ENCODE measurements around the gene CHMP5. TPM values are rescaled to one million over a fixed set of nuclear protein-coding genes. Genes with fewer than 3 reads are reported as not detected.

Gene CHMP5
- total RNA-seq, 1 experiment from 2014 or later, result 47.6 TPM

- H3K9me3 ChIP-seq (ENCODE audit: control insufficient read depth, low read depth, low read length), result no peaks in the 10 kb centered on the region
- H3T11ph ChIP-seq (ENCODE audit: low read length), result no peak overlapping the region
- TF ChIP-seq CTCF (conservative IDR thresholded peaks at IDR 0.05), result no peak
- no peak overlapping the region for H3K18ac ChIP-seq (ENCODE audit: insufficient read length, low read depth, low read length)
- Mint-ChIP-seq H3K4me3 (no peak overlapping the region), H3K27me3 (ENCODE audit: low read depth) (no peaks in the 10 kb centered on the region), H3K4me1 (no peaks in the 10 kb centered on the region), H3K9me3 (no peaks in the 10 kb centered on the region; a peak in 1 of 5 replicates), H3K36me3 (ENCODE audit: insufficient read depth in 1 of 3, low read depth in 3 of 3) (peaks cover 57 to 85% (median 78%) of the 10 kb centered on the region in 3 experiments), H3K27ac (no peak overlapping the region)
- no peaks in the 10 kb centered on the region for H3K79me1 ChIP-seq (ENCODE audit: insufficient read depth, low read depth, low read length, poor library complexity, severe bottlenecking)
- no peak overlapping the region for H2AK5ac ChIP-seq (ENCODE audit: insufficient read length, low read length)
- no peak overlapping the region for H3K9ac ChIP-seq (ENCODE audit: extremely low read depth, insufficient read length, low read length)
- H3K4ac ChIP-seq (ENCODE audit: low read depth, low read length), result no peak overlapping the region
- no peak overlapping the region for H3K14ac ChIP-seq (ENCODE audit: insufficient read depth, low read length)
- no peak overlapping the region for H2BK12ac ChIP-seq (ENCODE audit: insufficient read length, low read depth, low read length)
- H2BK15ac ChIP-seq (ENCODE audit: low read depth, low read length), result no peak overlapping the region
- H3K56ac ChIP-seq (ENCODE audit: insufficient read length, low read depth, low read length), result no peak overlapping the region
- no peak overlapping the region for H2BK120ac ChIP-seq (ENCODE audit: low read depth, low read length, poor library complexity, severe bottlenecking)
- no peaks in the 10 kb centered on the region for H3K4me1 ChIP-seq (ENCODE audit: insufficient read depth, low read length)
- no CpG with 5 or more reads among the region's 4 CpGs for WGBS (ENCODE audit: extremely low coverage, insufficient read length, low lambda C conversion rate)
- no peaks in the 10 kb centered on the region for H3K27me3 ChIP-seq (ENCODE audit: insufficient read depth, low read length)
- H3K23me2 ChIP-seq (ENCODE audit: insufficient read length, low read depth, low read length, poor library complexity, severe bottlenecking), result no peaks in the 10 kb centered on the region
- no peak overlapping the region for H3K27ac ChIP-seq (ENCODE audit: insufficient read length, low read depth, low read length)
- H3K4me2 ChIP-seq (ENCODE audit: insufficient read depth, insufficient read length, low read length), result no peak overlapping the region
- no peaks in the 10 kb centered on the region for H4K20me1 ChIP-seq (ENCODE audit: control insufficient read depth, insufficient read depth, insufficient read length)
- H3K23ac ChIP-seq (ENCODE audit: insufficient read length, low read depth, low read length), result no peak overlapping the region
- no peak for DNase-seq
- no peak overlapping the region for H4K5ac ChIP-seq (ENCODE audit: insufficient read length, low read depth, low read length)
- H2AFZ ChIP-seq (ENCODE audit: low read length), result no peak overlapping the region
- H3K79me2 ChIP-seq (ENCODE audit: insufficient read depth, low read length), result no peaks in the 10 kb centered on the region
- H4K8ac ChIP-seq (replicated peaks; ENCODE audit: insufficient read length, low read depth, low read length), result no peak overlapping the region
- H2BK5ac ChIP-seq (ENCODE audit: insufficient read length, low read length), result no peak overlapping the region
- H4K91ac ChIP-seq (ENCODE audit: insufficient read length, low read depth, low read length), result no peak overlapping the region
- H2BK20ac ChIP-seq (ENCODE audit: low read depth, low read length, poor library complexity, severe bottlenecking), result no peak overlapping the region
Measured at GRCh38 chr9:33257276-33257675, 7.6 kb upstream of the CHMP5 start.

Measured in H9 (cell line).